Stimulated activated CD8-positive, alpha-beta memory T cell treated with anti-CD3 and anti-CD28 coated beads, Interleukin-15, amount 100 ng/mL, for 1 hour (primary cell): Measurements from ENCODE around the gene PLSCR3.

Experiments
- DNase-seq: peaks from one replicate; pipeline ENCODE4 v3.0.0-alpha.2; 2020; ENCODE audit warnings: low read depth

The PLSCR3 gene

DNA sequence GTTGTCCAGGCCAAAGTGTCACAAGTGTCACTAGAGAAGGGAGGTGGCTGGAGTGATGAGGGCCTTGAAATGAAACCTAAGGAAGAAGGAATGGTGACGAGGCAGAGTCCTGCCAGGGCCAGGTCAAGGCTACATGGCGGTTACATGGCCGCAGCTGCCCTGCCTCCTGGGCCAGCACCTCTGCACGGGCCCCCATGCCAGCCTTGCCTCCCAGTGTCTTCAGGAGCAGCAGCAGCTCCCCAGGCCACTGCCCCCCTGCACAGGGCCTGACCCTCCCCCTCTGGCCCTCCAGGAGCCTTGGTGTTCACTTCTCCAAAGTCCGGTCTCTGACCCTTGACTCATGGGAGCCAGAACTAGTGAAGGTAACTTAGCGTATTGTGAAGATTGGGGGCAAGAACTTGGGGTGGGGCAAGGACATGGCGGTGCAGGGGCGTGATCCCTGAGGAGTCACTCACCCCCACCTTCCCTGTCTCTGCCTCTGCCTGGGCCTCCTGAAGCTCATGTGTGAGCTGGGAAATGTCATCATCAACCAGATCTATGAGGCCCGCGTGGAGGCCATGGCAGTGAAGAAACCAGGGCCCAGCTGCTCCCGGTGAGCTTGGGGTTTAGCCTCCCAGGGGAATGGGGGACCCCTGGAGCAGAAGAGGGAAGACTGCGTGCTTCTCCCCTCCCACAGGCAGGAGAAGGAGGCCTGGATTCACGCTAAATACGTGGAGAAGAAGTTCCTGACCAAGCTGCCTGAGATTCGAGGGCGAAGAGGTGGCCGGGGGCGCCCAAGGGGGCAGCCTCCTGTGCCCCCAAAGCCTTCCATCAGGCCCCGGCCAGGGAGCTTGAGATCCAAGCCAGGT, 46.5 kb downstream of the PLSCR3 start:
- DNase-seq: no peak

DNA sequence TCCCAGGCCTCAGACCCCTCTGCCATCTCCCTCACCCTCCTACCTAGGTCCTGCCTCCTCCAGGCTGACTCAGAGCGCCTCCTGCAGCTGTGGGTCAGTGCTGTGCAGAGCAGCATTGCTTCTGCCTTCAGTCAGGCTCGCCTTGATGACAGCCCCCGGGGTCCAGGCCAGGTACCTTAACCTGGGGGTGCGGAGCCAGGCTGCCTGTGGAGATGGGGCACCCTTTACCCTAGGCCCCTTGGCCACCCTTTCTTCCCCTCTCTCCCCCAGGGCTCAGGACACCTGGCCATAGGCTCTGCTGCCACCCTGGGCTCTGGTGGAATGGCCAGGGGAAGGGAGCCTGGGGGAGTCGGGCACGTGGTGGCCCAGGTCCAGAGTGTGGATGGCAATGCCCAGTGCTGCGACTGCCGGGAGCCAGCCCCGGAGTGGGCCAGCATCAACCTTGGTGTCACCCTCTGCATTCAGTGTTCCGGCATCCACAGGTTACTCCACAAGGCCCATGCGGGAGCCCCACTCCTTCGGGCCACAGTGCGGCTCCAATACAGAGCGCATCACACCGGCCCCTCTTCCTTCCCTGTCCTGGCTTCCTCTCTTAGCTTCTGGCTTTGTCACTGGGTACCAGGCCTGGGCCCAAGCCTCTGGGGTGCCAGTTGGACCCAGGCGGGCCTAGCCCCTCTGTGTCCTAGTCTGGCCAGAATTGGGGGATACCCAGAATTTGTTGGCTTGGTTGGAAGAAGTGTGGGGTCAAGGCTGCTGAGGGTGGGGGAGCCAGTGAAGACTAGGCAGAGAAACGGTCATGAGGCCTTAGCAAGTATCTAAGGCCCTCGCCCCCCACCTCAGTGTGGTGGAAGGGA, 47.3 kb downstream of the PLSCR3 start:
- no peak for DNase-seq

DNA sequence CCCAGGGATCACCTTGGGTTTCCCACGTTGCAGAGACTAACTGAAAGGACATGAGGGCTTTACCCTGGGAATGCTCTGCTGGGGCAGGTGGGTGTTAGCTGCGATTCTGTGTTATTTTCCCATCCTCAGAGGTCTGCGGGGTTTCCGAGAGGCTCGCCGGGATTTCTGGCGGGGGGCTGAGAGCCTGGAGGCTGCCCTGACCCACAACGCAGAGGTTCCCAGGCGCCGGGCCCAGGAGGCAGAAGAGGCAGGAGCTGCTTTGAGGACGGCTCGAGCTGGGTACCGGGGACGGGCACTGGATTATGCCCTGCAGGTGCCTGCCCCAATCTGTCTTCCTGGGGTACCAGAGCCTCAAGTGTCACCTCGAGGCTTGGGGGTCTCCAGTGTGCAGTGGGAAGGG, 51.1 kb downstream of the PLSCR3 start:
- DNase-seq: no peak

DNA sequence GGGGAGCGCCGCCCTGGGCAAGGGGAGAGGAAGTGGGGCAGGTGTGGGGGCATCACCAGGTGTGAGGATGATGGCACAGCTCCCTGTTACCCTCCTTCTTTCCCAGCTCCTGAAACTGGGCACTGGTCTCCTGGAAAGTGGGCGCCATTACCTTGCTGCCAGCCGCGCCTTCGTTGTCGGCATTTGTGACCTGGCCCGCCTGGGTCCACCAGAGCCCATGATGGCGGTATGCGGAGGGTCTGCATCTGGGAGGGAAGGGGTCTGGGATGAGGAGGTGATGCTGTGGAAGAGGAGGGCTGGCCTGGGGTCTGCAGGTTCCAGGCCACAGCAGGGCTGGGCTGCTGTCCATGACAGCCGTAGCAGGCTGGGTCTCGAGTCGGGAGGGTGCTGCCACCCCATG, 52.5 kb downstream of the PLSCR3 start:
- no peak for DNase-seq

DNA sequence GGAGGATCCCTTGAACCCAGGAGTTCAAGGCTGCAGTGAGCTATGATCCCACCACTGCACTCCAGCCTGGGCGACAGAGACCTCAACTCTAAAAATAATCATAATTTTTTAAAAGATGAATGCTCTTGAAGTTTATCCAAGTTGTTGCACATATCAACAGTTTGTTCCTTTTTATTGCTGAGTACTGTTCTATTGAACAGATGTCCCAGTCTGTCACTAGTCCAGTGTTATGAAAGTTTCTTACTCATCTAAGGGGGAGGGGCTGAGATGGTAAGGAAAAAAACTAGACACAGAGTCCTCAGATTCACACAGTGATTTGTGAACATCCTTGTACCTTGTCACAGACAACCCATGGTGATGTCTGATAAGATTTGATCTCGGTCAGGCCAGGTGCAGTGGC, 54.1 kb downstream of the PLSCR3 start:
- no peak for DNase-seq
